ENCODE measurements around the gene ZNF524. TPM values are rescaled to one million over a fixed set of nuclear protein-coding genes. Genes with fewer than 3 reads are reported as not detected.

The ZNF524 gene
- total and polyA plus RNA-seq, 10 of the 15 experiments (the other 5 are each of a cell fraction or from before 2014, with no cell fraction given): 0.47 to 18.6 (median 12.4) TPM; not detected in 1

DNA sequence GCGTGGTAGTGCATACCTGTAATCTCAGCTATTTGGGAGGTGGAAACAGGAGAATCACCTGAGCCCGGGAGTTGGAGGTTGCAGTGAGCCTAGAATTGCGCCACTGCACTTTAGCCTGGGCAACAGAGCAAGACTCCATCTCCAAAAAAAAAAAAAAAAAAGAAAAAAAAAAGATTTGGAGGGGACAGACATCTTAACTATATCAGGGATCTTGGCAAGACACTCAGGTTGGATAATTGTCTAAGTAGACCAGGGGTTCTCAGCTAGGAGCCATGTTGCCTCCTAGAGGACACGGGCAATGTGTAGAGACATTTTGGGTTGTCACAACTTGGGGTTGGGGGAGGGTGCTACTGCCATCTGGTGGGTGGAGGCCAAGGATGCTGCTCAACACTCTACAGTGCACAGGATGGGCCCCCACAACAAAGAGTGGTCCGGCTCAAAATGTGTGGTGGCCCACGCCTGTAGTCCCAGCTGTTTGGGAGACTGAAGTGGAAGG, 38.8 kb downstream of the ZNF524 start (continued):
- no peak for TF ChIP-seq RB1 (IDR thresholded peaks at IDR 0.05; ENCODE audit: borderline replicate concordance)
- TF ChIP-seq POLR2AphosphoS5 (IDR thresholded peaks at IDR 0.05; ENCODE audit: low read length): peak; percentile 49; the same call in 1 of the 2 replicates
- TF ChIP-seq SPI1 (IDR thresholded peaks at IDR 0.05; ENCODE audit: borderline replicate concordance, insufficient read depth, low read depth, low read length): no peak
- no peak for TF ChIP-seq STAT3 (IDR thresholded peaks at IDR 0.05; ENCODE audit: low read depth, low read length)
- TF ChIP-seq, protein P1, sequence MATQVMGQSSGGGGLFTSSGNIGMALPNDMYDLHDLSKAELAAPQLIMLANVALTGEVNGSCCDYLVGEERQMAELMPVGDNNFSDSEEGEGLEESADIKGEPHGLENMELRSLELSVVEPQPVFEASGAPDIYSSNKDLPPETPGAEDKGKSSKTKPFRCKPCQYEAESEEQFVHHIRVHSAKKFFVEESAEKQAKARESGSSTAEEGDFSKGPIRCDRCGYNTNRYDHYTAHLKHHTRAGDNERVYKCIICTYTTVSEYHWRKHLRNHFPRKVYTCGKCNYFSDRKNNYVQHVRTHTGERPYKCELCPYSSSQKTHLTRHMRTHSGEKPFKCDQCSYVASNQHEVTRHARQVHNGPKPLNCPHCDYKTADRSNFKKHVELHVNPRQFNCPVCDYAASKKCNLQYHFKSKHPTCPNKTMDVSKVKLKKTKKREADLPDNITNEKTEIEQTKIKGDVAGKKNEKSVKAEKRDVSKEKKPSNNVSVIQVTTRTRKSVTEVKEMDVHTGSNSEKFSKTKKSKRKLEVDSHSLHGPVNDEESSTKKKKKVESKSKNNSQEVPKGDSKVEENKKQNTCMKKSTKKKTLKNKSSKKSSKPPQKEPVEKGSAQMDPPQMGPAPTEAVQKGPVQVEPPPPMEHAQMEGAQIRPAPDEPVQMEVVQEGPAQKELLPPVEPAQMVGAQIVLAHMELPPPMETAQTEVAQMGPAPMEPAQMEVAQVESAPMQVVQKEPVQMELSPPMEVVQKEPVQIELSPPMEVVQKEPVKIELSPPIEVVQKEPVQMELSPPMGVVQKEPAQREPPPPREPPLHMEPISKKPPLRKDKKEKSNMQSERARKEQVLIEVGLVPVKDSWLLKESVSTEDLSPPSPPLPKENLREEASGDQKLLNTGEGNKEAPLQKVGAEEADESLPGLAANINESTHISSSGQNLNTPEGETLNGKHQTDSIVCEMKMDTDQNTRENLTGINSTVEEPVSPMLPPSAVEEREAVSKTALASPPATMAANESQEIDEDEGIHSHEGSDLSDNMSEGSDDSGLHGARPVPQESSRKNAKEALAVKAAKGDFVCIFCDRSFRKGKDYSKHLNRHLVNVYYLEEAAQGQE (IDR thresholded peaks at IDR 0.05; ENCODE audit: low read depth, low read length): no peak
- TF ChIP-seq, protein P2, sequence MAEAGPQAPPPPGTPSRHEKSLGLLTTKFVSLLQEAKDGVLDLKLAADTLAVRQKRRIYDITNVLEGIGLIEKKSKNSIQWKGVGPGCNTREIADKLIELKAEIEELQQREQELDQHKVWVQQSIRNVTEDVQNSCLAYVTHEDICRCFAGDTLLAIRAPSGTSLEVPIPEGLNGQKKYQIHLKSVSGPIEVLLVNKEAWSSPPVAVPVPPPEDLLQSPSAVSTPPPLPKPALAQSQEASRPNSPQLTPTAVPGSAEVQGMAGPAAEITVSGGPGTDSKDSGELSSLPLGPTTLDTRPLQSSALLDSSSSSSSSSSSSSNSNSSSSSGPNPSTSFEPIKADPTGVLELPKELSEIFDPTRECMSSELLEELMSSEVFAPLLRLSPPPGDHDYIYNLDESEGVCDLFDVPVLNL (IDR thresholded peaks at IDR 0.05; ENCODE audit: low read depth, low read length): no peak
- peak; percentile 34 for TF ChIP-seq RUNX3 (IDR thresholded peaks at IDR 0.05; ENCODE audit: low read length)
- no peak for TF ChIP-seq IKZF1 (conservative IDR thresholded peaks at IDR 0.05)
- TF ChIP-seq TAF1 (IDR thresholded peaks at IDR 0.05; ENCODE audit: borderline replicate concordance, low read depth, low read length): 0 out of 2 replicates have a peak, but pooled peaks have one; percentile 52
- no peak for TF ChIP-seq POLR2AphosphoS2 (IDR thresholded peaks at IDR 0.05; ENCODE audit: low read depth, low read length)

Measured in GM12878 (cell line).